ENCODE results near the gene AIPL1.
"Not testable (repeated sequence)": the region's sequence is repeated elsewhere in the genome, so short reads cannot be mapped to it uniquely, and the experiment has no call there.

Gene AIPL1
- total RNA-seq: 0 reads per million in 2 experiments

- DNase-seq (ENCODE audit: low read depth): no peak
These were observed at the start of gene AIPL1 for GRCh38 chr17:6435051-6435450. AIPL1 (minus strand) TSS chr17:6435121; CDS start chr17:6435104, 17 bp downstream.

GRCh38 chr17:6483507-6483906 lies 48.6 kb upstream of the AIPL1 start:
- DNase-seq (ENCODE audit: low read depth): no peak

GRCh38 chr17:6482796-6483195 lies 47.9 kb upstream of the AIPL1 start:
- DNase-seq (ENCODE audit: low read depth): not testable (repeated sequence)

- no peak for DNase-seq (ENCODE audit: low read depth)
These were observed 47.2 kb upstream of the AIPL1 start for GRCh38 chr17:6482105-6482455.

- DNase-seq (ENCODE audit: low read depth): no peak
These were observed 45.4 kb upstream of the AIPL1 start for GRCh38 chr17:6480303-6480675.

GRCh38 chr17:6479622-6480302 lies 44.8 kb upstream of the AIPL1 start:
- DNase-seq (ENCODE audit: low read depth): no peak

- DNase-seq (ENCODE audit: low read depth): no peak
These were observed 43.6 kb upstream of the AIPL1 start for GRCh38 chr17:6478486-6478885.

GRCh38 chr17:6477831-6478383 lies 43.0 kb upstream of the AIPL1 start:
- DNase-seq (ENCODE audit: low read depth): no peak

GRCh38 chr17:6476810-6477179 lies 41.9 kb upstream of the AIPL1 start:
- DNase-seq (ENCODE audit: low read depth): no peak

GRCh38 chr17:6476076-6476809 lies 41.3 kb upstream of the AIPL1 start:
- DNase-seq (ENCODE audit: low read depth): no peak

GRCh38 chr17:6475411-6475810 lies 40.5 kb upstream of the AIPL1 start:
- no peak for DNase-seq (ENCODE audit: low read depth)

- no peak for DNase-seq (ENCODE audit: low read depth)
These were observed 40.0 kb upstream of the AIPL1 start for GRCh38 chr17:6474906-6475305.

GRCh38 chr17:6474376-6474775 lies 39.5 kb upstream of the AIPL1 start:
- DNase-seq (ENCODE audit: low read depth): no peak

GRCh38 chr17:6473128-6473767 lies 38.3 kb upstream of the AIPL1 start:
- peak; percentile 51 for DNase-seq (ENCODE audit: low read depth)

- no peak for DNase-seq (ENCODE audit: low read depth)
These were observed 37.6 kb upstream of the AIPL1 start for GRCh38 chr17:6472517-6472916.

- no peak for DNase-seq (ENCODE audit: low read depth)
These were observed 36.9 kb upstream of the AIPL1 start for GRCh38 chr17:6471531-6472465.

- DNase-seq (ENCODE audit: low read depth): no peak
These were observed 36.0 kb upstream of the AIPL1 start for GRCh38 chr17:6470751-6471521.

GRCh38 chr17:6470146-6470718 lies 35.3 kb upstream of the AIPL1 start:
- DNase-seq (ENCODE audit: low read depth): no peak

- no peak for DNase-seq (ENCODE audit: low read depth)
These were observed 33.3 kb upstream of the AIPL1 start for GRCh38 chr17:6468051-6468790.

- DNase-seq (ENCODE audit: low read depth): no peak
These were observed 32.6 kb upstream of the AIPL1 start for GRCh38 chr17:6467567-6467966.

All from T follicular helper cell (primary cell).